GM10266 (cell line): ENCODE measurements around the gene SH3TC2.

Experiments
- DNase-seq: peaks from one replicate; pipeline ENCODE4 v3.0.0; 2012; ENCODE audit errors: extremely low spot score
- TF ChIP-seq, protein P1 (sequence below): IDR thresholded peaks from 2 replicates; pipeline ENCODE4 v1.5.1; 2012; ENCODE audit warnings: mild to moderate bottlenecking, low read depth; ENCODE audit not compliant: control insufficient read depth, insufficient read depth; ENCODE audit errors: missing control alignments

SH3TC2 gene

DNA sequence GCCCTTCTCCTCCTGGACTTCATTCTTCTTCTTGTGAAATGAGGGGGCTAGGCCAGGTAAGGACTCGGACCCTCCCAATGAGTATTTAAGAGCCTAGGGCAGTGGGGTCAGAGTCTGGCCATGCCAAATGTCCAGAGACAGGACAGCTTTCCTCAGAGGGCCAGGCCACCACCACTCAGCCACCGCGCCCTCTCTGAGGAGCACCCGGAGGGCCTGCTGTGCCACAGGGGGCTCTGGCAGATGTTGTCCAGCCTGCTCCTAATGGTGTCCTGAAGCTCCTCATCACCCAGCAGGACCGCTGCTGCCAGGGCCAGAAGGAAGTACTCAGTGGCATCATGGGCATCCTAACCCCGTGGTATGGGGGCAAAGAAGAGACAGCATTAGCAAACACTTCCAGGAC lies 58.3 kb downstream of the SH3TC2 start:
- DNase-seq, result no peak
- TF ChIP-seq, protein P1, sequence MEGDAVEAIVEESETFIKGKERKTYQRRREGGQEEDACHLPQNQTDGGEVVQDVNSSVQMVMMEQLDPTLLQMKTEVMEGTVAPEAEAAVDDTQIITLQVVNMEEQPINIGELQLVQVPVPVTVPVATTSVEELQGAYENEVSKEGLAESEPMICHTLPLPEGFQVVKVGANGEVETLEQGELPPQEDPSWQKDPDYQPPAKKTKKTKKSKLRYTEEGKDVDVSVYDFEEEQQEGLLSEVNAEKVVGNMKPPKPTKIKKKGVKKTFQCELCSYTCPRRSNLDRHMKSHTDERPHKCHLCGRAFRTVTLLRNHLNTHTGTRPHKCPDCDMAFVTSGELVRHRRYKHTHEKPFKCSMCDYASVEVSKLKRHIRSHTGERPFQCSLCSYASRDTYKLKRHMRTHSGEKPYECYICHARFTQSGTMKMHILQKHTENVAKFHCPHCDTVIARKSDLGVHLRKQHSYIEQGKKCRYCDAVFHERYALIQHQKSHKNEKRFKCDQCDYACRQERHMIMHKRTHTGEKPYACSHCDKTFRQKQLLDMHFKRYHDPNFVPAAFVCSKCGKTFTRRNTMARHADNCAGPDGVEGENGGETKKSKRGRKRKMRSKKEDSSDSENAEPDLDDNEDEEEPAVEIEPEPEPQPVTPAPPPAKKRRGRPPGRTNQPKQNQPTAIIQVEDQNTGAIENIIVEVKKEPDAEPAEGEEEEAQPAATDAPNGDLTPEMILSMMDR, result no peak

DNA sequence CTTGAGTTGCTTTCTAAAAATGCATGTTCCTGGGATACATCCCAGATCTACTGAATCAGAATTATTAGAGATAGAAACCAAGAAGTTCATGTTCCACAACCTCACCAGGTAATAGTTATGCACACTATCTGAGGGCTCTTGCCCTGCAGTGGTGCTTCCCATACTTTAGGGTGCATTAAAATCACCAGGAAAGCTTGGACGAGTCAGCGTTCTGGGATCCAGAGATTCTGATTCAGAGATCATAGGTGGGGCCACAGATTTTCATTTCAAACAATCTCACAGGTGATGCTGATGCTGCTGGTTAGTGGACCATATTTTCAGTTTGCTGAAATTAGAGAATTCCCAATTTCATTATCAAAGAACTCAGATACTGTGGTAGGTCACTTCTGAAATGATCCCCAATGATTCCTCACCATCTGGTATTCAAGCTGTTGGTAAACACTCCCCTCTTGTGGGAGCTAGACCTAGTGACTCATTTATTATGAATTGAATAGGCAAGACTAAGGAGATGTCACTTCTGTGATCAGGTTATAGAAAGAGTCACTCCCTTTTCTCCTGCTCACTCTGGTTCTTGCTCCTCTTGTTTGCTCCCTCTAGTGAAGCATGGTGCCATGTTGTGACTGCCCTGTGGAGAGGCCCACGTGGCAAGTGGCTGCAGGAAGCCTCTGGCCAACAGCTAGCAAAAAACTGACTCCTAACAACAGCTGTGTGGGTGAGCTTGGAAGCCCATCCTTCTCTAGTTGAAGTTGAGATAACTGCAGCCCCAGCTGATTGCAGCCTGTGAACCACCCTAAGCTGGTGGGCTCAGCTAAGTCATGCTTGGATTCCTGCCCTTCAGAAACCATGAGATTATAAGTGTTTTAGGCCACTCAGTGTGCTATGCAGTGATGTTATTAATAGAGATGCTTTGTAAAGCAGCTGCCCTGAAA lies 59.8 kb downstream of the SH3TC2 start:
- no peak for DNase-seq
- TF ChIP-seq, protein P1, result no peak

DNA sequence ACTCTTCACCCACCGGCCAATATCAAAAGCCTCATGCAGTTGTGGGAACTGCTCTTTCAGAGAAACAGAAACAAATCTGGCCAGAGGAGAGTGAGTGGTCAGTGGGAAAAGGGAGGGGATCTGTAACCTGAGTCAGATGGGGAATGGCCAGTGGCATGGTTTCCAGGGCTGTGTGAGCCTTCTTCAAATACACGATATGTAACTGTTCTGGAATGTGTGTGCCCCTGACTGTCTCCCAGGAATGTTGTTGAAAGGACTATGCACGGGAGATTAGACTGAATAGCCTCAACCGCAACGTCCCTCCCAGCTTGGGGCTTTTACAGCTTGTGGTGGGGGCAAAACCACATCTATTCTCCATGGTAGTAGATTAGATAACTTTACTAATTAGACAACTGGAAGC lies 60.8 kb downstream of the SH3TC2 start:
- DNase-seq, result no peak
- TF ChIP-seq, protein P1, result no peak

DNA sequence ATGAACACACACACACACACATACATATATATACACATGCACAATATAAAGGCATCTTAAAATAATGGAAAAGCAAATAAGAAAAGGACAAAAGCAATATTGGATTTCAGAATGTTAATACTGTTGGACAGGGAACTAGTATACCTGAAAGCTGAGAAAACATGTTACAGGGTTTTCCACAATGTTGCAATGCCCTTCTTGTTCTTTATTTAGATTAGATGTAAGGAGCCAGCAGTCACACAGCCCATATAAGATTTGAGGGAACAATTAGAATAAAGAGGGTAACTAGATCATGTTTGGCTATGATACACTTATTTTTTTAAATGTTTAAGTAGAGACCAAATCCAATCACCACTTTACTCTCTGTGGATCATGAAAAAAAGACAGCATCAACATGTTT lies 61.7 kb downstream of the SH3TC2 start:
- no peak for DNase-seq
- TF ChIP-seq, protein P1, result no peak

DNA sequence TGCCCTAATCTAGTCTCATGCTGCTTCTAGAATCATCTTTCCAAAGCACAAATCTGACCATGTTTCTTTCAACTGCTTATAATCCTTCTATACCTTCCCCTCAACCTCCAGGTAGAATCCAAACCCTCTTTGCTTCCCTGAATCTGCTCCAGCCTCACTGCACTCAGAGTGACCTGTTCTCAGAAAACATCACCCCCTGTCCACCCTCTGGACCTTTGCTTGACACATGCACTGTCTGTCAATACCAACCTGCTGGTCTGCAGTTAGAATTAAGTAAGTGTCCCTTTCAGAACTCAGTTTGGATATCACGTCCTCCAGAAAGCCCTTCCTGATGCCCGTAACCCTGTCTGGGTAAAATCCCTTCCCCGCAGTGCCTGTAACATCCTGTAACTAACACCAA lies 63.1 kb downstream of the SH3TC2 start:
- DNase-seq, result no peak
- TF ChIP-seq, protein P1, result no peak

DNA sequence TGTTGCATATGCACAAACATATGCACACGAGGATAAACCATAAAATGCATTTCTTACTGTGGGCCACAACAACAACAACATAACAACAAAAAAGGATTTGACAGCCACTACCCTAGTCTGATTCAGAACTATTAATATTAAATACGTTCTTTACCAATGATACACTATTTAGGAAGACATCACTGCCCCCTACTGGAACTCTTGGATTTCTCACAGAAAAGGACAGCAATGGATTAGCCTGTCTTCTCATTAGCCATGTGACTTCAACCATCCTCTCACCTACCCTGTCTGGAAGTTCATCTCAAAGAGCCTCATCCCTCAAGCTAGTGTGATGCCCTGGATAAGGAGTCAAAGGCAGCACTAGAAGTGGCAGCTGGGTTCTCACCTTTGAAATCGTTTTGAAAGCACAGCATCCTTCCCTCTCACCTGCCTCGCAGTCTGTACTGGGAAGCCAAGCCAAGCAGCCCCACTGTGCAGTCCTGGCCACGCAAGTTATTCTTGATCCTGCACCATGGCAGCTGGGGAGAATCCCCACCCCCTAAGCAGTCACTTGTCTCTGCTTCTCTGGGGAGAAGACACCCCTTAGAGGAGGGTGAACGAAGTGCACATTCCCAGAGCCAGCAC lies 64.6 kb downstream of the SH3TC2 start:
- DNase-seq, result peak; percentile 32
- TF ChIP-seq, protein P1, result peak; percentile 39

DNA sequence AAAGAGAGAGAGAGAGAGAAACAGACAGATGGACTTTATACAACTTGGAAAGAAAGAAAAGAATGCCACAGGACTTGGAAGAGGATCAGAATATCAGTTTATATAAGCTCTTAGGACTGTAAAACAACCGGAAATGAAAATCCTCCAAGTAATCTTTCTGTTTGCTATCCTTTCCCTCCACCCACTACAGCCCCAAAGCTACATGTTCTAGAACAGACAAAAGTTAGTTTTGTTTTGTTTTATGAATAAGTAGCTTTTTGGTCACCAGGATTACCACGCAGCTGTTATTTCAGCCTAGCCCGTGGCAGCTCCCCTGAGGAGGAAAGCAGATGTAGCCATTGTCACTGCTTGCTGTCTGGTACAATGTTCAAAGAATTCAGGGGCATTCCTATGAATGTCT lies 66.6 kb downstream of the SH3TC2 start:
- TF ChIP-seq, protein P1, result no peak
- no peak for DNase-seq
